ENCODE data around the gene NXN. TPM values are rescaled to one million over a fixed set of nuclear protein-coding genes. Genes with fewer than 3 reads are reported as not detected.
"Not testable (repeated sequence)": the region's sequence is repeated elsewhere in the genome, so short reads cannot be mapped to it uniquely, and the experiment has no call there.

Gene NXN
- total and polyA plus RNA-seq, 2 experiments from 2014 or later = 8.0 to 41.9 TPM

- WGBS, 2 experiments (ENCODE audit: low coverage in 1 of 2, low lambda C conversion rate in 2 of 2, missing lambda C conversion rate in 2 of 2) = 60 to 70% methylated on average over 8 to 13 of the region's 13 CpGs
- no peaks in the 10 kb centered on the region for H3K79me2 ChIP-seq (ENCODE audit: insufficient read depth)
These were observed 173.2 kb downstream of the NXN start for GRCh38 chr17:806346-806745.

GRCh38 chr17:805886-806285 is 173.7 kb downstream of the NXN start:
- DNase-seq; H3K4me1 ChIP-seq (ENCODE audit: insufficient read depth); H3K27me3 ChIP-seq (replicated peaks; ENCODE audit: insufficient read depth); H3K9me2 ChIP-seq (ENCODE audit: insufficient read depth); H2AFZ ChIP-seq; H3K4me3 ChIP-seq; H3K79me2 ChIP-seq (ENCODE audit: insufficient read depth); H3K4me2 ChIP-seq (ENCODE audit: unreplicated experiment); H3K9me3 ChIP-seq (ENCODE audit: low read depth); H3K9ac ChIP-seq; H3K27ac ChIP-seq; H4K20me1 ChIP-seq (ENCODE audit: insufficient read depth); in situ Hi-C loops (cut with MboI); H3K36me3 ChIP-seq (ENCODE audit: low read depth); H3F3A ChIP-seq (ENCODE audit: insufficient read depth): not testable (repeated sequence)
- 94 to 98% methylated on average over 5 to 14 of the region's 23 CpGs for WGBS, 2 experiments (ENCODE audit: low coverage in 1 of 2, low lambda C conversion rate in 2 of 2, missing lambda C conversion rate in 2 of 2)

More at GRCh38 chr17:806346-806745, 173.2 kb downstream of the NXN start:
- H4K20me1 ChIP-seq (ENCODE audit: insufficient read depth) = no peaks in the 10 kb centered on the region
- H3K27me3 ChIP-seq (replicated peaks; ENCODE audit: insufficient read depth) = no peaks in the 10 kb centered on the region
- H3K9ac ChIP-seq = no peak overlapping the region
- no peaks in the 10 kb centered on the region for H3F3A ChIP-seq (ENCODE audit: insufficient read depth)
- no peak overlapping the region for H2AFZ ChIP-seq
- no peaks in the 10 kb centered on the region for H3K9me2 ChIP-seq (ENCODE audit: insufficient read depth)
- no peak for DNase-seq
- H3K4me1 ChIP-seq (ENCODE audit: insufficient read depth) = no peaks in the 10 kb centered on the region
- in situ Hi-C loops (cut with MboI) = no loop called here
- no peak overlapping the region for H3K4me3 ChIP-seq
- H3K27ac ChIP-seq = no peak overlapping the region
- no peaks in the 10 kb centered on the region for H3K9me3 ChIP-seq (ENCODE audit: low read depth)
- TF ChIP-seq EZH2phosphoT487 (IDR thresholded peaks at IDR 0.05; ENCODE audit: insufficient read depth, low read depth) = no peak
- no peak for TF ChIP-seq EZH2 (IDR thresholded peaks at IDR 0.05; ENCODE audit: insufficient read depth, poor library complexity, severe bottlenecking)
- H3K36me3 ChIP-seq (ENCODE audit: low read depth) = no peaks in the 10 kb centered on the region
- no peak overlapping the region for H3K4me2 ChIP-seq (ENCODE audit: unreplicated experiment)

- no peaks in the 10 kb centered on the region for H3K36me3 ChIP-seq (ENCODE audit: low read depth)
- in situ Hi-C loops (cut with MboI) = no loop called here
- H3K4me1 ChIP-seq (ENCODE audit: insufficient read depth) = no peaks in the 10 kb centered on the region
These were observed 174.8 kb downstream of the NXN start for GRCh38 chr17:804541-805435.

GRCh38 chr17:802901-803881 is 176.4 kb downstream of the NXN start:
- no peak overlapping the region for H3K4me3 ChIP-seq
- H3K27me3 ChIP-seq (replicated peaks; ENCODE audit: insufficient read depth) = no peaks in the 10 kb centered on the region
- no peak for TF ChIP-seq EZH2phosphoT487 (IDR thresholded peaks at IDR 0.05; ENCODE audit: insufficient read depth, low read depth)
- TF ChIP-seq EZH2 (IDR thresholded peaks at IDR 0.05; ENCODE audit: insufficient read depth, poor library complexity, severe bottlenecking) = no peak
- H3K9me3 ChIP-seq (ENCODE audit: low read depth) = no peaks in the 10 kb centered on the region
- H3K9ac ChIP-seq = no peak overlapping the region
- no peak for DNase-seq
- H3K36me3 ChIP-seq (ENCODE audit: low read depth) = no peaks in the 10 kb centered on the region
- H3K27ac ChIP-seq = no peak overlapping the region
- no peaks in the 10 kb centered on the region for H3K4me1 ChIP-seq (ENCODE audit: insufficient read depth)
- no peaks in the 10 kb centered on the region for H3K9me2 ChIP-seq (ENCODE audit: insufficient read depth)
- H2AFZ ChIP-seq = no peak overlapping the region
- WGBS, 2 experiments (ENCODE audit: low coverage in 1 of 2, low lambda C conversion rate in 2 of 2, missing lambda C conversion rate in 2 of 2) = 95% methylated on average over 28 to 37 of the region's 37 CpGs
- no peaks in the 10 kb centered on the region for H4K20me1 ChIP-seq (ENCODE audit: insufficient read depth)
- H3F3A ChIP-seq (ENCODE audit: insufficient read depth) = no peaks in the 10 kb centered on the region
- H3K4me2 ChIP-seq (ENCODE audit: unreplicated experiment) = no peak overlapping the region
- no peaks in the 10 kb centered on the region for H3K79me2 ChIP-seq (ENCODE audit: insufficient read depth)
- in situ Hi-C loops (cut with MboI) = no loop called here

More at GRCh38 chr17:804541-805435, 174.8 kb downstream of the NXN start:
- H3K9me2 ChIP-seq (ENCODE audit: insufficient read depth) = no peaks in the 10 kb centered on the region
- no peak overlapping the region for H3K4me3 ChIP-seq
- no peak overlapping the region for H2AFZ ChIP-seq
- DNase-seq = no peak
- H3K9me3 ChIP-seq (ENCODE audit: low read depth) = no peaks in the 10 kb centered on the region
- H3K79me2 ChIP-seq (ENCODE audit: insufficient read depth) = no peaks in the 10 kb centered on the region
- 93 to 95% methylated on average over 28 to 40 of the region's 41 CpGs for whole genome bisulfite sequencing, 2 experiments (ENCODE audit: low coverage in 1 of 2, low lambda C conversion rate in 2 of 2, missing lambda C conversion rate in 2 of 2)
- H3K27me3 ChIP-seq (replicated peaks; ENCODE audit: insufficient read depth) = no peaks in the 10 kb centered on the region
- H3K4me2 ChIP-seq (ENCODE audit: unreplicated experiment) = no peak overlapping the region
- no peak overlapping the region for H3K27ac ChIP-seq
- H3K9ac ChIP-seq = no peak overlapping the region
- H4K20me1 ChIP-seq (ENCODE audit: insufficient read depth) = no peaks in the 10 kb centered on the region
- no peaks in the 10 kb centered on the region for H3F3A ChIP-seq (ENCODE audit: insufficient read depth)
- no peak for TF ChIP-seq EZH2phosphoT487 (IDR thresholded peaks at IDR 0.05; ENCODE audit: insufficient read depth, low read depth)
- TF ChIP-seq EZH2 (IDR thresholded peaks at IDR 0.05; ENCODE audit: insufficient read depth, poor library complexity, severe bottlenecking) = no peak

All from GM23248 (cell line).